ENCODE results near the gene METAP1D. TPM values are rescaled to one million over a fixed set of nuclear protein-coding genes. Genes with fewer than 3 reads are reported as not detected.

The METAP1D gene
- total and polyA plus RNA-seq, 4 donors: 2.5 to 17.8 (median 3.0) TPM

DNA sequence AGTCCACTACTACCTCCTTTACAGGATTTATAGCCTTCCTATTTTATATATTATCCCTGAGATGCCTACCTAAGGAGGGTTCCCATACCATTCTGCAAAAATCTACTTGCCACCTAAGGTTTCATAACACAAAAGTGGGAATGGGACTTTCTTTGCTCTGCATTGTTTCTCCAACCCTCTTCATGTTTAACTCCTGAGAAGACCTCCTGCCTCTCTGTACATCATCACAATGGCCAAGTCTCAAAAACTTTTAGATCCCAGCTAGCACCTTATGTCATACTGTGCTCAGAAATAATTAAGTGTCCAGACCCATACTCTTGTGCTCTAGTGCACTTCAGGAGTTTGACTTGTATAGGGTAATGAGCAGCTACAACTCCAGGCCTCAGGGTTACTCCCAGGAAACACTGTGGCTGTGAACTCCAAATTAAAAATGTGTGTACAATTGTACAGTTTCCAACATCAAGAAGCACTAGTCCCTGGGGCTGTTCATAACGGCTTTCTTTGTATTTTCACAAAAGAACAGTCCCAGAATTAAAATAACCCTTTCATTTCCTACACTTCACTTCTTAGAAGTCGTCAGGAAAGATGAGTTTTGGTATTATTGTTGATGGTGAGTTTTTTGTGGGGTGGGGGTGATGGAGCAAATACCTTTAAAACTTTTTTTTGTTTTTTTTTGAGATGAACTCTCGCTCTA, 39.4 kb downstream of the METAP1D start:
- no peaks in the 10 kb centered on the region for H3K4me1 ChIP-seq (ENCODE audit: control insufficient read depth in 5 of 5, insufficient read depth in 5 of 5, low read length in 5 of 5)

DNA sequence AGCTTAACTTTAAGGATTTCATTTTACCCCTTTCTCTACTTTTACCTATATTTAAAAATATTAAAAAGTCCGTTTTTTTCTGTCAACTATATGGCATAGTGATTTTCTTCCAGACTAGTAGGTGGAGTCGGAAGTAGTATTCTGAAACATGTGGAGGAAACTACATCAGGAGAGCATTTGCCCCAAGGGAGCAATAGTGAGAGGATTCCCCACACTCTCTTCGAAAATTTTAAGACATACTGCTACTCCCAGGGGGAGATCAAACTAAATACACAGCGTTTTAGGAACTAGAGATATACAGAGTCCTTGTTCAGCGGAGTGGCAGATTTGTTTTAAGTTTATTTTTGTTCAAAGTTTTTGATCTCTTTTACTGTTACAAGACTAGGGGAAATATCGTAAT, 40.6 kb downstream of the METAP1D start:
- DNase-seq (no peak), ATAC-seq (ENCODE audit: insufficient read depth, low FRiP score) (no peak)
- H3K4me1 ChIP-seq (ENCODE audit: control insufficient read depth in 5 of 5, insufficient read depth in 5 of 5, low read length in 5 of 5): no peaks in the 10 kb centered on the region
- no peaks in the 10 kb centered on the region for H3K36me3 ChIP-seq (ENCODE audit: control insufficient read depth in 4 of 4, insufficient read depth in 4 of 4, low read length in 4 of 4)
- no peak overlapping the region for H3K27ac ChIP-seq (ENCODE audit: low read depth in 1 of 2, low read length in 1 of 2)
- no peaks in the 10 kb centered on the region for H3K27me3 ChIP-seq (ENCODE audit: control insufficient read depth in 3 of 3, insufficient read depth in 3 of 3, low read length in 2 of 3)
- 90 to 91% methylated on average over 6 of the region's 6 CpGs for WGBS, 2 donors
- no peaks in the 10 kb centered on the region for H3K9me3 ChIP-seq (ENCODE audit: control insufficient read depth in 4 of 4, insufficient read depth in 3 of 4, low read length in 3 of 4)
- no peak overlapping the region for H3K9ac ChIP-seq (ENCODE audit: insufficient read depth in 1 of 2, low read length in 2 of 2)
- no peak overlapping the region for H3K4me3 ChIP-seq
- TF ChIP-seq, protein P1, sequence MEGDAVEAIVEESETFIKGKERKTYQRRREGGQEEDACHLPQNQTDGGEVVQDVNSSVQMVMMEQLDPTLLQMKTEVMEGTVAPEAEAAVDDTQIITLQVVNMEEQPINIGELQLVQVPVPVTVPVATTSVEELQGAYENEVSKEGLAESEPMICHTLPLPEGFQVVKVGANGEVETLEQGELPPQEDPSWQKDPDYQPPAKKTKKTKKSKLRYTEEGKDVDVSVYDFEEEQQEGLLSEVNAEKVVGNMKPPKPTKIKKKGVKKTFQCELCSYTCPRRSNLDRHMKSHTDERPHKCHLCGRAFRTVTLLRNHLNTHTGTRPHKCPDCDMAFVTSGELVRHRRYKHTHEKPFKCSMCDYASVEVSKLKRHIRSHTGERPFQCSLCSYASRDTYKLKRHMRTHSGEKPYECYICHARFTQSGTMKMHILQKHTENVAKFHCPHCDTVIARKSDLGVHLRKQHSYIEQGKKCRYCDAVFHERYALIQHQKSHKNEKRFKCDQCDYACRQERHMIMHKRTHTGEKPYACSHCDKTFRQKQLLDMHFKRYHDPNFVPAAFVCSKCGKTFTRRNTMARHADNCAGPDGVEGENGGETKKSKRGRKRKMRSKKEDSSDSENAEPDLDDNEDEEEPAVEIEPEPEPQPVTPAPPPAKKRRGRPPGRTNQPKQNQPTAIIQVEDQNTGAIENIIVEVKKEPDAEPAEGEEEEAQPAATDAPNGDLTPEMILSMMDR (IDR thresholded peaks at IDR 0.05; ENCODE audit: control extremely low read depth, extremely low read depth): no peak

More for the DNA sequence above, 39.4 kb downstream of the METAP1D start:
- DNase-seq: no peak
- Histone ChIP-seq H3K36me3 (ENCODE audit: control insufficient read depth in 4 of 4, insufficient read depth in 4 of 4, low read length in 4 of 4) (no peaks in the 10 kb centered on the region), H3K9ac (ENCODE audit: insufficient read depth in 1 of 2, low read length in 2 of 2) (no peak overlapping the region), H3K27me3 (ENCODE audit: control insufficient read depth in 3 of 3, insufficient read depth in 3 of 3, low read length in 2 of 3) (no peaks in the 10 kb centered on the region), H3K4me3 (no peak overlapping the region), H3K9me3 (ENCODE audit: control insufficient read depth in 4 of 4, insufficient read depth in 3 of 4, low read length in 3 of 4) (no peaks in the 10 kb centered on the region), H3K27ac (ENCODE audit: low read depth in 1 of 2, low read length in 1 of 2) (no peak overlapping the region)
- no peak for ATAC-seq (ENCODE audit: insufficient read depth, low FRiP score)
- TF ChIP-seq, protein P1 (IDR thresholded peaks at IDR 0.05; ENCODE audit: control extremely low read depth, extremely low read depth): no peak
- 82 to 90% methylated on average over 3 of the region's 3 CpGs for WGBS, 2 donors

- no peak for DNase-seq
- no peaks in the 10 kb centered on the region for H3K36me3 ChIP-seq (ENCODE audit: control insufficient read depth in 4 of 4, insufficient read depth in 4 of 4, low read length in 4 of 4)
- peaks cover 0 to 2% (median 0%) of the 10 kb centered on the region in 5 donors for H3K4me1 ChIP-seq (ENCODE audit: control insufficient read depth in 5 of 5, insufficient read depth in 5 of 5, low read length in 5 of 5)
- TF ChIP-seq, protein P1 (IDR thresholded peaks at IDR 0.05; ENCODE audit: control extremely low read depth, extremely low read depth): no peak
- H3K4me3 ChIP-seq: no peak overlapping the region
- no peak for ATAC-seq (ENCODE audit: insufficient read depth, low FRiP score)
- H3K27me3 ChIP-seq (ENCODE audit: control insufficient read depth in 3 of 3, insufficient read depth in 3 of 3, low read length in 2 of 3): no peaks in the 10 kb centered on the region
- 30 to 43% methylated on average over 1 of the region's 1 CpG for WGBS, 2 donors
- no peak overlapping the region for H3K27ac ChIP-seq (ENCODE audit: low read depth in 1 of 2, low read length in 1 of 2)
- no peaks in the 10 kb centered on the region for H3K9me3 ChIP-seq (ENCODE audit: control insufficient read depth in 4 of 4, insufficient read depth in 3 of 4, low read length in 3 of 4)
- H3K9ac ChIP-seq (ENCODE audit: insufficient read depth in 1 of 2, low read length in 2 of 2): no peak overlapping the region
Measured at GRCh38 chr2:172046080-172046678, 46.4 kb downstream of the METAP1D start.

Data from lung (tissue), 12 donors.